ENCODE results near the gene PPP1R1A.

DNA sequence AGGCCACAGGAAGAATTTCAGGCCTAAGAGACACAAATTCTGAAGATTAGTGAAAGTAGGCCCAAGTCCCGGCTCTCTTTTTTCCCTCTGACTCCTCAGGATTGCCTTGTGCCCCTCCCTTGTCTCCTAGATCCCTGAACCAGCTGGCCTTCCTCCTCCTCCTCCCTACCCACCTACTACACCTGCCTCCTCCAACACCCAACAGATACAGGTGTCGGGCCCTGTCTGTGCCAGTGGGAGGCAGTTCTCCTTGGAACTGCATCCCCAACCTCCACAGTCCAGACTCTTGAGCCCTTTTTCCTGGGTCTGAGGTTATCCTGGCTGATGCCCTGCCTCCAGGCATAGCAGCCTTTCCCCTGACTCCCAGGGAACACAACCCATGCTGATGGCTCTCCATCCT is 1.8 kb downstream of the PPP1R1A start:
- TF ChIP-seq CTCF (conservative IDR thresholded peaks at IDR 0.05; ENCODE audit: low read depth in 2 of 2): no peak
- no peak for TF ChIP-seq EZH2 (IDR thresholded peaks at IDR 0.05; ENCODE audit: low read depth, unreplicated experiment)
- no peak for TF ChIP-seq POLR2AphosphoS5 (IDR thresholded peaks at IDR 0.05; ENCODE audit: low read depth)
